ENCODE data around the gene DBI. TPM values are rescaled to one million over a fixed set of nuclear protein-coding genes. Genes with fewer than 3 reads are reported as not detected.
A peak's percentile ranks its signal among the peaks of the same experiment; 100 is the strongest.

Gene DBI
- total and polyA plus RNA-seq, 7 donors: 50.6 to 264 (median 88.7) TPM

GRCh38 chr2:119354860-119355259 lies 11.9 kb upstream of the DBI start:
- H3K27me3 ChIP-seq (ENCODE audit: insufficient read depth in 3 of 3, low read length in 2 of 3): no peaks in the 10 kb centered on the region
- intact Hi-C loops (cut with DNase I): no loop called here
- H3K4me3 ChIP-seq: no peak overlapping the region
- H3K27ac ChIP-seq: no peak overlapping the region
- H3K36me3 ChIP-seq (ENCODE audit: insufficient read depth in 1 of 2, low read depth in 1 of 2): no peaks in the 10 kb centered on the region
- no peak for TF ChIP-seq CTCF (IDR thresholded peaks at IDR 0.05)
- 71 to 83% (median 74%) methylated on average over 1 of the region's 1 CpG for WGBS, 3 donors
- ATAC-seq: no peak
- peaks cover 37% of the 10 kb centered on the region for H3K4me1 ChIP-seq
- no peaks in the 10 kb centered on the region for H3K9me3 ChIP-seq
- no peak for DNase-seq

GRCh38 chr2:119359774-119360173 lies 7.0 kb upstream of the DBI start:
- Histone ChIP-seq H3K27ac (no peak overlapping the region), H3K4me3 (no peak overlapping the region), H3K4me1 (peaks cover 26% of the 10 kb centered on the region), H3K27me3 (ENCODE audit: insufficient read depth in 3 of 3, low read length in 2 of 3) (no peaks in the 10 kb centered on the region), H3K9me3 (no peaks in the 10 kb centered on the region), H3K36me3 (ENCODE audit: insufficient read depth in 1 of 2, low read depth in 1 of 2) (no peaks in the 10 kb centered on the region)
- WGBS, 3 donors: 90 to 93% (median 91%) methylated on average over 6 of the region's 6 CpGs
- intact Hi-C loops (cut with DNase I): no loop called here
- DNase-seq (no peak), ATAC-seq (no peak)
- no peak for TF ChIP-seq CTCF (IDR thresholded peaks at IDR 0.05)

- TF ChIP-seq CTCF (IDR thresholded peaks at IDR 0.05): no peak
- H3K36me3 ChIP-seq (ENCODE audit: insufficient read depth in 1 of 2, low read depth in 1 of 2): no peaks in the 10 kb centered on the region
- no peak overlapping the region for H3K4me3 ChIP-seq
- H3K27me3 ChIP-seq (ENCODE audit: insufficient read depth in 3 of 3, low read length in 2 of 3): no peaks in the 10 kb centered on the region
- H3K9me3 ChIP-seq: no peaks in the 10 kb centered on the region
- intact Hi-C loops (cut with DNase I): no loop called here
- 98 to 99% (median 98%) methylated on average over 2 of the region's 2 CpGs for WGBS, 3 donors
- ATAC-seq (no peak), DNase-seq (no peak)
- H3K27ac ChIP-seq: no peak overlapping the region
- H3K4me1 ChIP-seq: peaks cover 29% of the 10 kb centered on the region
Measured at GRCh38 chr2:119360423-119360966, 6.3 kb upstream of the DBI start.

GRCh38 chr2:119364798-119365197 lies 2.0 kb upstream of the DBI start:
- WGBS, 3 donors: 91 to 95% (median 92%) methylated on average over 6 of the region's 6 CpGs
- Histone ChIP-seq H3K9me3 (no peaks in the 10 kb centered on the region), H3K4me1 (peaks cover 21% of the 10 kb centered on the region), H3K36me3 (ENCODE audit: insufficient read depth in 1 of 2, low read depth in 1 of 2) (peaks cover 4 to 15% of the 10 kb centered on the region in 2 donors), H3K27ac (peak overlapping the region; percentile 98), H3K4me3 (peak overlapping the region; percentile 85), H3K27me3 (ENCODE audit: insufficient read depth in 3 of 3, low read length in 2 of 3) (no peaks in the 10 kb centered on the region)
- ATAC-seq: no peak
- DNase-seq: no peak
- intact Hi-C loops (cut with DNase I): loop anchor here (5.0 kb wide), 2 partner anchors 37 to 52 kb away; no protein-coding TSS in a partner anchor
- TF ChIP-seq CTCF (IDR thresholded peaks at IDR 0.05): no peak

GRCh38 chr2:119365436-119365835 lies 1.3 kb upstream of the DBI start:
- 31 to 37% (median 34%) methylated on average over 6 of the region's 6 CpGs for WGBS, 3 donors
- Histone ChIP-seq H3K27me3 (ENCODE audit: insufficient read depth in 3 of 3, low read length in 2 of 3) (no peaks in the 10 kb centered on the region), H3K36me3 (ENCODE audit: insufficient read depth in 1 of 2, low read depth in 1 of 2) (peaks cover 4 to 16% of the 10 kb centered on the region in 2 donors), H3K9me3 (no peaks in the 10 kb centered on the region), H3K27ac (peak overlapping the region; percentile 98), H3K4me1 (peaks cover 27% of the 10 kb centered on the region), H3K4me3 (peak overlapping the region; percentile 85)
- no peak for TF ChIP-seq CTCF (IDR thresholded peaks at IDR 0.05)
- intact Hi-C loops (cut with DNase I): loop anchor here (5.0 kb wide), 2 partner anchors 38 to 53 kb away; no protein-coding TSS in a partner anchor
- DNase-seq (no peak), ATAC-seq (no peak)
